ENCODE data around the gene PSTPIP2. TPM values are rescaled to one million over a fixed set of nuclear protein-coding genes. Genes with fewer than 3 reads are reported as not detected.

PSTPIP2 gene
- total RNA-seq, 1 experiment from 2014 or later = not detected

GRCh38 chr18:45981821-45982220, 90.2 kb downstream of the PSTPIP2 start:
- H3K79me2 ChIP-seq (ENCODE audit: low read depth) = no peaks in the 10 kb centered on the region
- intact Hi-C loops (cut with micrococcal nuclease; ENCODE audit: unreplicated experiment) = no loop called here
- no peaks in the 10 kb centered on the region for H4K20me1 ChIP-seq (ENCODE audit: insufficient read depth)
- no peaks in the 10 kb centered on the region for H3K27me3 ChIP-seq (ENCODE audit: insufficient read depth, low read depth)
- TF ChIP-seq CTCF (conservative IDR thresholded peaks at IDR 0.05) (no peak), EZH2 (IDR thresholded peaks at IDR 0.05; ENCODE audit: low read depth) (no peak)
- H3K4me2 ChIP-seq = no peak overlapping the region
- no peak overlapping the region for H2AFZ ChIP-seq
- ChIA-PET POLR2A (ENCODE audit: unreplicated experiment) (no interaction called here), CTCF (no interaction called here)
- peaks cover 5% of the 10 kb centered on the region; the same call in 1 of the 2 replicates for H3K4me1 ChIP-seq (replicated peaks; ENCODE audit: insufficient read depth)
- BruUV-seq (replicated peaks) = no TSS peak
- H3F3A ChIP-seq (ENCODE audit: insufficient read depth, low read depth) = no peaks in the 10 kb centered on the region
- H3K36me3 ChIP-seq (ENCODE audit: low read depth) = no peaks in the 10 kb centered on the region
- DNase-seq = no peak
- H3K9me3 ChIP-seq (ENCODE audit: insufficient read depth, low read depth) = no peaks in the 10 kb centered on the region; the same call in 1 of the 2 replicates
- H3K9me2 ChIP-seq (ENCODE audit: insufficient read depth) = no peaks in the 10 kb centered on the region
- H3K27ac ChIP-seq = no peak overlapping the region
- no peak overlapping the region for H3K4me3 ChIP-seq

GRCh38 chr18:45980229-45980628, 91.8 kb downstream of the PSTPIP2 start:
- intact Hi-C loops (cut with micrococcal nuclease; ENCODE audit: unreplicated experiment) = no loop called here

GRCh38 chr18:45978084-45978483, 94.0 kb downstream of the PSTPIP2 start:
- ChIA-PET CTCF (no interaction called here), POLR2A (ENCODE audit: unreplicated experiment) (no interaction called here)
- Histone ChIP-seq H3K4me2 (no peak overlapping the region), H3K79me2 (ENCODE audit: low read depth) (no peaks in the 10 kb centered on the region), H3K4me1 (replicated peaks; ENCODE audit: insufficient read depth) (peaks cover 9% of the 10 kb centered on the region), H3K36me3 (ENCODE audit: low read depth) (no peaks in the 10 kb centered on the region), H3K27me3 (ENCODE audit: insufficient read depth, low read depth) (no peaks in the 10 kb centered on the region), H3K4me3 (no peak overlapping the region), H4K20me1 (ENCODE audit: insufficient read depth) (no peaks in the 10 kb centered on the region), H3K9me3 (ENCODE audit: insufficient read depth, low read depth) (no peaks in the 10 kb centered on the region), H3K27ac (no peak overlapping the region), H3F3A (ENCODE audit: insufficient read depth, low read depth) (no peaks in the 10 kb centered on the region), H3K9me2 (ENCODE audit: insufficient read depth) (no peaks in the 10 kb centered on the region), H2AFZ (no peak overlapping the region)
- peak in 1 of 2 experiments; percentile 67 for DNase-seq
- no peak for TF ChIP-seq EZH2 (IDR thresholded peaks at IDR 0.05; ENCODE audit: low read depth)
- no peak for TF ChIP-seq CTCF (conservative IDR thresholded peaks at IDR 0.05)
- intact Hi-C loops (cut with micrococcal nuclease; ENCODE audit: unreplicated experiment) = no loop called here
- BruUV-seq (replicated peaks) = no TSS peak

More at GRCh38 chr18:45980229-45980628, 91.8 kb downstream of the PSTPIP2 start:
- Histone ChIP-seq H3K9me3 (ENCODE audit: insufficient read depth, low read depth) (no peaks in the 10 kb centered on the region), H3K36me3 (ENCODE audit: low read depth) (no peaks in the 10 kb centered on the region), H3K27me3 (ENCODE audit: insufficient read depth, low read depth) (no peaks in the 10 kb centered on the region), H3F3A (ENCODE audit: insufficient read depth, low read depth) (no peaks in the 10 kb centered on the region), H3K4me3 (no peak overlapping the region), H2AFZ (no peak overlapping the region), H3K4me1 (replicated peaks; ENCODE audit: insufficient read depth) (peaks cover 5% of the 10 kb centered on the region; the same call in 1 of the 2 replicates), H3K79me2 (ENCODE audit: low read depth) (no peaks in the 10 kb centered on the region), H3K9me2 (ENCODE audit: insufficient read depth) (no peaks in the 10 kb centered on the region), H3K27ac (no peak overlapping the region), H3K4me2 (0 out of 2 replicates have a peak overlapping the region, but pooled peaks have one; percentile 20), H4K20me1 (ENCODE audit: insufficient read depth) (no peaks in the 10 kb centered on the region)
- CTCF ChIA-PET = no interaction called here
- no peak for DNase-seq
- POLR2A ChIA-PET (ENCODE audit: unreplicated experiment) = no interaction called here
- no TSS peak for BruUV-seq (replicated peaks)
- no peak for TF ChIP-seq CTCF (conservative IDR thresholded peaks at IDR 0.05)
- no peak for TF ChIP-seq EZH2 (IDR thresholded peaks at IDR 0.05; ENCODE audit: low read depth)

Measured in PC-9 (cell line).